Myocyte (in vitro differentiated cells): Measurements from ENCODE around the gene LIPM. TPM values are rescaled to one million over a fixed set of nuclear protein-coding genes. Genes with fewer than 3 reads are reported as not detected.

Experiments used
- DNase-seq: peaks from one replicate; pipeline ENCODE4 v3.0.0-alpha.2; 2012; ENCODE audit warnings: low read depth
- polyA plus RNA-seq: library from polyadenylated mRNA; unstranded; fragments of >200 nt; gene quantifications from one replicate; pipeline ENCODE4 v1.2.1, GENCODE V29; 2012; ENCODE audit warnings: missing spikeins
- total RNA-seq: library from RNA; depleted of rRNA; stranded (reverse); fragments of >200 nt; gene quantifications from 2 replicates; pipeline ENCODE4 v1.2.3, GENCODE V29; 2014

LIPM gene, protein sequence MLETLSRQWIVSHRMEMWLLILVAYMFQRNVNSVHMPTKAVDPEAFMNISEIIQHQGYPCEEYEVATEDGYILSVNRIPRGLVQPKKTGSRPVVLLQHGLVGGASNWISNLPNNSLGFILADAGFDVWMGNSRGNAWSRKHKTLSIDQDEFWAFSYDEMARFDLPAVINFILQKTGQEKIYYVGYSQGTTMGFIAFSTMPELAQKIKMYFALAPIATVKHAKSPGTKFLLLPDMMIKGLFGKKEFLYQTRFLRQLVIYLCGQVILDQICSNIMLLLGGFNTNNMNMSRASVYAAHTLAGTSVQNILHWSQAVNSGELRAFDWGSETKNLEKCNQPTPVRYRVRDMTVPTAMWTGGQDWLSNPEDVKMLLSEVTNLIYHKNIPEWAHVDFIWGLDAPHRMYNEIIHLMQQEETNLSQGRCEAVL
- not detected in 2 replicates for total RNA-seq
- polyA plus RNA-seq = not detected

DNA sequence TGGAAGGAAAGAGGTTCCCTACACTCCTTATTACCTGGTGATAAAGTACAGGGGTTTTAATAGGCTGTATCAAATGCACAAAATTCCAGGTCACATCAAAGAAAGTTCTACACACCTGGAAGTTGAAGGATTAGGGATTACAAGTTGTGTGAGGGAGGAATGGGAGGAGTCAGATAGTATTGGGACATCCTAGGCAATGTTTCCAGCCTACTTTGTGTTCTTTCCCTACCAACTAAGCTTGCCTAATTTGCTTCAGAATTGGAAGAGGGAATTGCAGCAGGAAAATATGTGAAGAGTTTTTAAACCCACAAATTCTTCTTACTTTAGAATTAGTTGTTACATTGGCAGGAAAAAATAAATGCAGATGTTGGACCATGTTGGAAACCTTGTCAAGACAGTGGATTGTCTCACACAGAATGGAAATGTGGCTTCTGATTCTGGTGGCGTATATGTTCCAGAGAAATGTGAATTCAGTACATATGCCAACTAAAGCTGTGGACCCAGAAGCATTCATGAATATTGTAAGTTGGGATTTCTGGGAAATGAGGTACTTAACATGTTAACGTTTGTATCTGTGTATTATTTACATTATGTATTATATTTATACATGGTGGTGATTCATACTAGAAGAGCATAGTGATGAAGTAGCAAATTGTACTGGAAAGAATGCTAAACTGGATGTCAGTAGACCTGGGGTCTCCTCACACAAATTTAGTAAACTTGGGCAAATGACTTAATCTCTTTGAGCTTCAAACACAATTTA lies at the start of gene LIPM:
LIPM (plus strand) TSS at position 208 of the 763 bp plus-strand sequence; CDS start at position 375, 167 bp downstream.
- DNase-seq = no peak

DNA sequence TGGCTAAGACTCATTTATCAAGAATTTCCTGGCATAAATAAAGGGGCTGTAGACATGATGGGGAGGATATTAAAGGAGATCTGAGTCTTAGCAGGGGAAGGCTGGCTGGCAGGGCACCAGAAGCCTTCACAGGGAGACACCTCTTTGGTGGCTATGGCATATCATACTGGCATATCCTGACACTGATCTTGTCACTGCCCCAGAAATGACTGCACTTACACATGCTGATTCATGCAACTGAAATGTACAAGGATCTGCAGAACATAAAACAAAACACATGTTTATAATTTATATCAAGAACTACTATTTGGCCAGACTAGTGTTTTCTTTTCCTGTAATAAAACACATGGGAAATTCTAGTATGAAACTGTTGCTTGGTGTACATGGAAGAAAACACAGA lies 48.2 kb upstream of the LIPM start:
- no peak for DNase-seq

GRCh38 chr10:88755753-88756152 lies 46.8 kb upstream of the LIPM start:
- no peak for DNase-seq

- DNase-seq = no peak
Measured at GRCh38 chr10:88756660-88757059, 45.9 kb upstream of the LIPM start.

- DNase-seq = no peak
Measured at GRCh38 chr10:88759366-88760101, 43.0 kb upstream of the LIPM start, which contains the start of gene LIPN. LIPN (plus strand) TSS chr10:88760020; CDS start chr10:88761406, 1,386 bp downstream.

GRCh38 chr10:88762906-88763305 lies 39.6 kb upstream of the LIPM start:
- no peak for DNase-seq

- peak; percentile 15 for DNase-seq
Measured at GRCh38 chr10:88763441-88763840, 39.1 kb upstream of the LIPM start.

GRCh38 chr10:88764110-88764509 lies 38.4 kb upstream of the LIPM start:
- DNase-seq = no peak

DNA sequence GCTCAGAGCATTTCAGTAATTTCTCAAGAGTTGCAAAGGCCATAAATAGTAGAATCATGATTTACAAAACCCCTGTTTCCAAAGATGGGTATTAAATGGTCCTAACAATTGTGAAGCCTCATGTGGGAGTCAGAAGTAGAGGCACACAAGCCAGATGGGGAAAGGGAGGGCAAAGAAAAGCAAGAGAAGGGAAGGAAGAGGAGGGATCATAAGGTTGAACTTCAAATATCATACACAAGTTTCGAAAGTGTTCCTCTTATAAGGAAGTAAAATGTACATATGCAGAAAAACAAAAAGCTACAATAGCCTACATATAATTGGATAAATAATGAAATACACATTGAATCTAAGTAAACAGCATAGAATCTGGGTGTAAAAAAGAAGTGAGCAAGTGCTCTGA lies 36.7 kb upstream of the LIPM start:
- no peak for DNase-seq

DNA sequence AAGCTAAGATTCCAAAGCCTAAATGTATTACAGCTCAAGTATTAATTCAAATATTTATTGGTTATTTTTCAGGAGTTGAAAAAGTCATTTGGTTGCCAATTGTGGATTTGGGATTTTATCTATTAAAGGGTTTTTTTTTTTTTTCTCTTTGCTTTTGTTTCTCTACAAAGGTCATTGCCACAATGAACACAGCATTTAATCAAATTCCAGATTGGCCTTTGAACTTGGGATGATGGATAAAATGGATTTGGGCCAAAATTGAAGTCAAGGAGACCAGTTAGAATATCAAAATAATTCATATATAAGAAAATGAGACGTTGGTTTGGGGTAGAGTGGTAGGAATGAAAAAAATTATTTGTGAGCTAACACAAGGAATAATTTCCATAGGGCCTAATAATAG lies 33.1 kb upstream of the LIPM start:
- DNase-seq = no peak

DNA sequence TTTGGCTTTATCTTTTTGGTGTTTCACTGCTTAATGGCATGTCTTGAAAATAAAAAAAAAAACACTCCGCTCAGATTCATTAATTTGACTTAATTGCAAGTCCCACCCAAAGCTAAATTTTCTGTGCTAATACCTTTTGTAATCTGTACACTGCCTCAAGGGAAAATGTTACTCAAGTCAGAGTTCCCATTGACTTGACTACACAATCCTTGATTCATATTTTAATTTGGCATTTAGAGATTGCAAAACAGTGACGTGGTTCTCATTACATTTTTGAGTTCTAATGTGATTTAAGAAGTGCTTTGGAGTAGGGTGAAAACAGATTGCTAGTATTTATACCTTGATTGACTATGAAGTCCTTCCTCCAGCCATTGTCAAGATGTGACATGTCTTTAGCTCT lies 21.3 kb upstream of the LIPM start:
- DNase-seq = no peak

- DNase-seq = no peak
Measured at GRCh38 chr10:88782222-88782621, 20.3 kb upstream of the LIPM start.

DNA sequence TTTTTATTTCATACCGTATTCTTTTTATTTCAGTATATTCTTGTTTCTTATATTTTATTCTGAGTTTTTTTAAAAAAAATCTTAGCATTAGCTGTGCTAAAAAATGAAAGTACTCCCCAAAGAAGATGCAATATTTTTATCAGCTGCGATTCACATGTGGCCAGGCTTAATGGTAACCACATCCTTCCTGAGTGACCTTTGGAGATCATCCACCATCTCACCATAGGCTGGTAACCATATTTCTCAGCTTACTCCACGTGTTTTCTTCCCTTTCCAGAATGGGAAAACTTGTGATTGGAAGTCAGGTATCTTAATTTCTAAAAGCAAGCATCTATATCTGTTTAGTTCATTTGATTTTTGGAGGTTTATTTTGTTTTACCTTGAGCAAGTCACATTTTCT lies 18.8 kb upstream of the LIPM start:
- peak; percentile 13 for DNase-seq

GRCh38 chr10:88786032-88786770 lies 16.3 kb upstream of the LIPM start:
- no peak for DNase-seq

DNA sequence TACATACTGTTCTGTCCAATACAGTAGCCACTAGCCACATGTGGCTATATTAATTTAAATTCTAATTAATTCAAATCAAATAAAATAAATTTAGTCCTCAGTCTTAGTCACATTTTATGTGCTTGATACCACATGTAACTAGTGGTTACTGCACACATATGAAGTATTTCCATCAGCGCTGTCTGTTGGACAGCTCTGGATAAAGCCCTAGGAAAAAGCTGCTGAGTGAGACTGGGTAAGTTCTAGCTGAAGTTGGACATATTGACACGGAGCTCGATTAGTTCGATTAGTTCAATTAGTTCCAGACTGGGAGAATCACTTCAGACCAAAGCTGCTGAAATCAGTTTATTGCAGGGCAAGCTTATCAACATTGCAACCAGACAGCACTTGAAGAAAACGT lies 15.1 kb upstream of the LIPM start:
- no peak for DNase-seq

DNA sequence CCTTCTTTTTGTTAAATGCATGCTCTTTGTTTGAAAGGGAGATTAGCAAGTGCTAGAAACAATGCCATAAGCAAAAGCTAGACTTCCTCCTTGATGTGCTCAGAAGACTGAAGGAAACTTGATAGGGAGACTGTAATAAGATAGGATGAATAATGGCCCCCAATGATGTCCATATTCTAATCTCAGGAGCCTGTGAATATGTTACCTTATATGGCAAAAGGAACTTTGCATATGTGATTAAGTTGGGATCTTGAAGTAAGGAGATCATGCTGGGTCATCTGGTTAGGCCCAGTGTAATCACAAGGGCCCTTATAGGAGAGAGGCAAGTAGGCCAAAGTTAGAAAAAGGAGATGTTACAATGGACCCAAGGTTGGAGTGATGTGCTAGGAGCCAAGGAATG lies 13.6 kb upstream of the LIPM start:
- no peak for DNase-seq

DNA sequence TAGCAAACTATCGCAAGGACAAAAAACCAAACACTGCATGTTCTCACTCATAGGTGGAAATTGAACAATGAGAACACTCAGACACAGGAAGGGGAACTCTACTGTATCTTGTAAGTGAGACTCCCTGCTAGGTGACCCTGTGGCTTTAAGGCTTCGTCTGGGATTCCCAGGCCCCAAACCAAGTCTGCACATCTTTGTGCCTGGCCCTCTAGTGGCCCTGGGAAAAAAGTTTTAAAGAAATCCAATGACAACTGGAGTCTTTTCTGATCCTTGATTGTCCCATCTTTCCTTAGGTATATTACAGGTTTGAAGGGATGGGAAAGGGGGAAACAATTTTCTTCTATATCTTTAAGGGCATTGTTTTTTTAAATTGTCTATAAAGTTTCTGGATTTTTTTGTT lies 10.6 kb upstream of the LIPM start:
- peak; percentile 53 for DNase-seq

DNA sequence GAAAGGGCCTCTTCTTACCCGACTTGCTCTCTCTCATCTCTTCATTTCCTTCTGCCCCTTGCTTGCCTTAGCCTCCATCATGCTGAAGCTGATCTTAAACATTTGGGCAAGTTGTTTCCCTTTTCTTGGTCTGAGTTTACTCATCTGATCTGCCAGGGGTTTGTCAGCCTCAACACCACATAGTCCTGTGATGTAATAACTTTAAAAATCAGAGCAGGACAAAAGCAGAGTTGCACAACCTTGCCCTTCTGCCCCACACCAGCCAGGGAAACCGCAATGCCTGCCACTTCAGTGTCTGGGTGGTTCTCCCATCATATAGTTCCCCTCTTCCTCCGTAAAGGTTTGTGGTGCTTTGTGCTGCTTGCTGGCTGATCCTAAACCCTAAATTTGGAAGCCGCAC lies 9.9 kb upstream of the LIPM start:
- DNase-seq = peak; percentile 44

DNA sequence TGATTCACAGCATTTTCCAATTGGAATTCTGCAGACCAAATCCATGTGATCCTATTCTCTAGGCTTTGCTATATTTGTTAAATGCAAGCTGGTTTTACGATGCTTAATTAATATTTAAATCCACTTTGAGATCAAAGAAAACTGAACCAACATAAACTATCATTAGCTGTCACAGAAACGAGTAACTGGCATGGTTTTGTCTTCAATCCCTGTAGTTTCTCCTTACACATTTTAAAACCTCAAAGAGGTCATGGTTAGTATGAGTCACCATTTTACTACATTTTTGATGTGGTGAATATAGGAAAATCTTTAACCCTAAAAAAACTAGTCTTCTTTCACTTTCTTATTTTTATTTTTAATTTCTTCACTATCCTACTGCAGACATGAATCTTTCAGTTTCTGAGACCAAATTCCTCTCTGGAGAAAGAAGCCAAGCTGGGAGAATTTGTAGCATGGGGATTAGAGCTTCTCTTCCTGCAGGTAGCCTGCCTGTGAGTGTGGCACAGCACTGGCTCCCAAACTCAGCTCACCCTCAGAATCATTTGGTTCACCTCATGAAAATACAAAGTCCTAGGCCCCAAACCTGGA lies 8.7 kb upstream of the LIPM start:
- no peak for DNase-seq

GRCh38 chr10:88794731-88795130 lies 7.8 kb upstream of the LIPM start:
- DNase-seq = no peak
